SK-N-SH (cell line): ENCODE measurements around the gene ATP11B. TPM values are rescaled to one million over a fixed set of nuclear protein-coding genes. Genes with fewer than 3 reads are reported as not detected.

Experiments used
- CTCF ChIA-PET: fragments of 300-600, 350-600 bp; formaldehyde crosslinking; extraction: SDS; loops from one replicate; lab custom pipeline; 2021; lab: Yijun Ruan, JAX
- POLR2A ChIA-PET: fragments of 350-600 bp; sonication (Branson Sonifier 250); formaldehyde crosslinking; extraction: SDS; loops from one replicate; lab custom pipeline; 2020; ENCODE audit warnings: antibody characterized with exemption, inconsistent platforms; lab: Yijun Ruan, JAX
- DNase-seq: peaks from one replicate; pipeline ENCODE4 v3.0.0; 2012
- H2AFZ ChIP-seq: fragments of 200-600 bp; sonication (generic); 2 replicates; pipeline ENCODE4 v1.8.1; 2016; ENCODE audit warnings: antibody characterized with exemption, mild to moderate bottlenecking, low read depth
- H3F3A ChIP-seq: fragments of 200-600 bp; sonication (generic); replicated peaks from 2 replicates; pipeline ENCODE3; 2016; ENCODE audit warnings: antibody characterized with exemption, mild to moderate bottlenecking; ENCODE audit not compliant: insufficient read depth
- H3K27ac ChIP-seq, 2 experiments: fragments of 200-500 bp in 1 of 2; fragments of 200-600 bp in 1 of 2; sonication (Bioruptor generic) in 1 of 2; sonication (generic), shearing (Covaris generic) in 1 of 2; 2 replicates each; pipeline versions ENCODE4 v1.5.1 to v1.6.1; 2014 to 2016; ENCODE audit warnings: low read depth in 2 of 2, inconsistent platforms in 1 of 2, low read length in 1 of 2, mild to moderate bottlenecking in 1 of 2, mixed read lengths in 1 of 2
- H3K27me3 ChIP-seq: fragments of 200-600 bp; sonication (generic), shearing (Covaris generic); 2 replicates; pipeline ENCODE4 v1.6.1; 2016; ENCODE audit warnings: mixed run types; ENCODE audit not compliant: insufficient read depth
- H3K36me3 ChIP-seq, 2 experiments: fragments of 200-500 bp in 1 of 2; fragments of 200-600 bp in 1 of 2; sonication (Bioruptor generic) in 1 of 2; sonication (generic) in 1 of 2; replicated peaks in 1 of 2; 2 replicates each; pipeline versions ENCODE3 to v1.5.1; 2014 to 2016; ENCODE audit warnings: low read length in 1 of 2, mild to moderate bottlenecking in 1 of 2; ENCODE audit not compliant: insufficient read depth in 2 of 2, control insufficient read depth in 1 of 2
- H3K4me1 ChIP-seq, 2 experiments: fragments of 200-500 bp in 1 of 2; fragments of 200-600 bp in 1 of 2; sonication (Bioruptor generic) in 1 of 2; sonication (generic), shearing (Covaris generic) in 1 of 2; 2 replicates each; pipeline versions ENCODE4 v1.5.1 to v1.6.1; 2014 to 2016; ENCODE audit warnings: low read depth in 1 of 2, low read length in 1 of 2, mixed run types in 1 of 2; ENCODE audit not compliant: insufficient read depth in 2 of 2, control insufficient read depth in 1 of 2
- H3K4me2 ChIP-seq: fragments of 200-600 bp; sonication (generic), shearing (Covaris generic); 2 replicates; pipeline ENCODE4 v1.6.1; 2017; ENCODE audit warnings: mixed run types
- H3K4me3 ChIP-seq, 2 experiments: fragments of 200-500 bp in 1 of 2; fragments of 200-600 bp in 1 of 2; sonication (Bioruptor generic) in 1 of 2; sonication (generic), shearing (Covaris generic) in 1 of 2; 2 replicates each; pipeline versions ENCODE4 v1.5.1 to v1.8.1; 2014 to 2016; ENCODE audit warnings: low read depth in 2 of 2, inconsistent platforms in 1 of 2, low read length in 1 of 2, mild to moderate bottlenecking in 1 of 2, mixed read lengths in 1 of 2, moderate library complexity in 1 of 2
- H3K79me2 ChIP-seq: fragments of 200-600 bp; sonication (generic); 2 replicates; pipeline ENCODE4 v1.8.1; 2017; ENCODE audit warnings: mild to moderate bottlenecking; ENCODE audit not compliant: insufficient read depth
- H3K9ac ChIP-seq: fragments of 200-600 bp; sonication (generic); 2 replicates; pipeline ENCODE4 v1.6.1; 2017; ENCODE audit warnings: mixed run types
- H3K9me2 ChIP-seq: fragments of 200-600 bp; sonication (generic); 2 replicates; pipeline ENCODE4 v1.6.1; 2017; ENCODE audit warnings: mixed run types
- H3K9me3 ChIP-seq: fragments of 200-600 bp; sonication (generic); 2 replicates; pipeline ENCODE4 v1.6.1; 2017; ENCODE audit warnings: mixed run types, mild to moderate bottlenecking, moderate library complexity
- H4K20me1 ChIP-seq: fragments of 200-600 bp; sonication (generic); 2 replicates; pipeline ENCODE4 v1.6.1; 2017; ENCODE audit warnings: mild to moderate bottlenecking, mixed run types; ENCODE audit not compliant: insufficient read depth
- CHD2 ChIP-seq: fragments of 150-350 bp; IDR thresholded peaks from 2 replicates; pipeline ENCODE4 v1.6.1; 2018; ENCODE audit warnings: low read length; ENCODE audit not compliant: partially characterized antibody
- CTCF ChIP-seq: fragments of 200-600 bp; sonication (generic); IDR thresholded peaks from 2 replicates; pipeline ENCODE4 v1.6.1; 2017; ENCODE audit warnings: antibody characterized with exemption, mild to moderate bottlenecking, moderate library complexity
- ELF1 ChIP-seq: IDR thresholded peaks from 2 replicates; pipeline ENCODE4 v1.4.0; 2012
- EP300 ChIP-seq, 2 experiments: IDR thresholded peaks; 2 replicates each; pipeline versions ENCODE4 v1.4.0 to v1.6.1; 2012; ENCODE audit warnings: borderline replicate concordance in 1 of 2, low read depth in 1 of 2, low read length in 1 of 2
- FOXJ3 ChIP-seq: sonication (generic); formaldehyde crosslinking; IDR thresholded peaks from 2 replicates; pipeline ENCODE4 v1.5.1; 2020; ENCODE audit warnings: mild to moderate bottlenecking, missing genetic modification reagents
- GABPA ChIP-seq: IDR thresholded peaks from 2 replicates; pipeline ENCODE4 v1.4.0; 2012; ENCODE audit warnings: low read depth, mild to moderate bottlenecking
- GATA2 ChIP-seq: sonication (generic); formaldehyde crosslinking; IDR thresholded peaks from 2 replicates; pipeline ENCODE4 v1.5.0; 2020; ENCODE audit warnings: mild to moderate bottlenecking, missing genetic modification reagents
- JUND ChIP-seq: IDR thresholded peaks from 2 replicates; pipeline ENCODE4 v1.4.0; 2012
- MAX ChIP-seq: IDR thresholded peaks from 2 replicates; pipeline ENCODE4 v1.4.0; 2012; ENCODE audit warnings: low read depth
- MEF2A ChIP-seq: IDR thresholded peaks from 2 replicates; pipeline ENCODE4 v1.4.0; 2012; ENCODE audit warnings: low read depth, borderline replicate concordance
- PBX3 ChIP-seq: IDR thresholded peaks from 2 replicates; pipeline ENCODE4; 2012
- POLR2AphosphoS5 ChIP-seq: IDR thresholded peaks from 2 replicates; pipeline ENCODE4 v1.6.1; 2012; ENCODE audit warnings: low read depth, low read length
- RAD21 ChIP-seq: IDR thresholded peaks from 2 replicates; pipeline ENCODE4 v1.6.1; 2012; ENCODE audit warnings: mild to moderate bottlenecking, low read length
- SIN3A ChIP-seq: IDR thresholded peaks from 2 replicates; pipeline ENCODE4 v1.6.1; 2012; ENCODE audit warnings: low read depth, mild to moderate bottlenecking, low read length, moderate library complexity, borderline replicate concordance
- SMC3 ChIP-seq: IDR thresholded peaks from 2 replicates; pipeline ENCODE4 v1.6.1; 2012; ENCODE audit warnings: low read depth, low read length, improper control_type of control experiment
- TAF1 ChIP-seq: IDR thresholded peaks from 2 replicates; pipeline ENCODE4 v1.6.1; 2012; ENCODE audit warnings: low read depth, mild to moderate bottlenecking, low read length, moderate library complexity, borderline replicate concordance
- TCF12 ChIP-seq: IDR thresholded peaks from 2 replicates; pipeline ENCODE4 v1.4.0; 2012
- USF1 ChIP-seq: IDR thresholded peaks from 2 replicates; pipeline ENCODE4 v1.4.0; 2012; ENCODE audit warnings: low read depth, borderline replicate concordance
- USF2 ChIP-seq: fragments of 150-350 bp; IDR thresholded peaks from 2 replicates; pipeline ENCODE4 v1.6.1; 2017; ENCODE audit warnings: antibody characterized with exemption, low read length, low read depth, borderline replicate concordance
- ZBTB33 ChIP-seq: IDR thresholded peaks from 2 replicates; pipeline ENCODE4 v1.4.0; 2012; ENCODE audit warnings: low read depth, borderline replicate concordance
- polyA plus RNA-seq, 3 experiments: library from polyadenylated mRNA; depleted of rRNA; stranded (reverse); fragments of >200 nt; gene quantifications; 2 replicates each; pipeline ENCODE4 v1.2.3, GENCODE V29; 2012

Gene ATP11B
- polyA plus RNA-seq, 1 of the 3 experiments (the other 2 are of a cell fraction), result 8.7 TPM

GRCh38 chr3:182941719-182942118 is 148.4 kb downstream of the ATP11B start (continued):
- TF ChIP-seq USF2, result no peak

- Histone ChIP-seq H3K4me2 (no peak overlapping the region), H3K9me2 (no peaks in the 10 kb centered on the region), H3K36me3 (peaks cover 29 to 50% of the 10 kb centered on the region in 2 experiments), H2AFZ (no peak overlapping the region), H3K4me3 (no peak overlapping the region), H3K9me3 (no peaks in the 10 kb centered on the region), H4K20me1 (no peaks in the 10 kb centered on the region), H3K79me2 (no peaks in the 10 kb centered on the region), H3K27me3 (no peaks in the 10 kb centered on the region), H3K9ac (no peak overlapping the region), H3F3A (peaks cover 7% of the 10 kb centered on the region), H3K27ac (no peak overlapping the region), H3K4me1 (no peaks in the 10 kb centered on the region)
- ChIA-PET POLR2A (no interaction called here), CTCF (interaction anchor here (0.8 kb wide), 1 partner anchor 137 kb away, joined by 3 read pairs; no protein-coding TSS in a partner anchor)
- no peak for TF ChIP-seq CTCF
- no peak for TF ChIP-seq FOXJ3 (CRISPR knock-in tag)
- TF ChIP-seq EP300 (IDR thresholded peaks at IDR 0.05; ENCODE audit: borderline replicate concordance in 1 of 2, low read depth in 1 of 2, low read length in 1 of 2), result no peak
- TF ChIP-seq ZBTB33, result no peak
- TF ChIP-seq GABPA, result no peak
- TF ChIP-seq MEF2A, result no peak
- no peak for TF ChIP-seq TCF12
- no peak for TF ChIP-seq USF1
- TF ChIP-seq PBX3, result no peak
- no peak for TF ChIP-seq RAD21
- no peak for TF ChIP-seq ELF1
- TF ChIP-seq TAF1, result no peak
- no peak for TF ChIP-seq POLR2AphosphoS5
- TF ChIP-seq JUND, result no peak
- no peak for TF ChIP-seq GATA2 (CRISPR knock-in tag)
- TF ChIP-seq SIN3A, result no peak
- no peak for TF ChIP-seq CHD2
- TF ChIP-seq MAX, result no peak
- TF ChIP-seq SMC3, result no peak
- no peak for DNase-seq
Measured at GRCh38 chr3:182947888-182948287, 154.6 kb downstream of the ATP11B start.
